T-cell (primary cell): Measurements from ENCODE around the gene JOSD2. TPM values are rescaled to one million over a fixed set of nuclear protein-coding genes. Genes with fewer than 3 reads are reported as not detected.

Source experiments
- ATAC-seq, 4 experiments: fragments of 200-7000 bp in 3 of 4; fragments of 150-1000 bp in 1 of 4; cut with Tn5 transposase; replicated peaks in 1 of 4; 1 replicate in 3 of 4; 2 replicates in 1 of 4; pipeline ENCODE4 v1.10.0; 2021; ENCODE audit warnings: moderate library complexity in 3 of 4, mild to moderate bottlenecking in 2 of 4, moderate number of reproducible peaks in 1 of 4
- CTCF ChIA-PET, 2 donors: fragments of 300-600 bp; sonication (Branson Sonifier 250); formaldehyde crosslinking; loops; one replicate each; lab custom pipeline; 2022; ENCODE audit warnings: antibody characterized with exemption in 2 of 2; lab: Charles Lee
- POLR2A ChIA-PET, 2 donors: fragments of 300-600 bp; sonication (Branson Sonifier 250); formaldehyde crosslinking; loops; one replicate each; lab custom pipeline; 2022; ENCODE audit warnings: antibody characterized with exemption in 2 of 2; lab: Charles Lee
- DNase-seq, 35 experiments: peaks; one replicate each; pipeline versions ENCODE4 v3.0.0 to v3.0.0-alpha.2; 2013 to 2023
- H3K27ac ChIP-seq: one replicate; pipeline ENCODE4 v1.5.1; 2013; ENCODE audit warnings: low read length
- H3K27me3 ChIP-seq, 2 experiments: replicated peaks in 1 of 2; 1 replicate in 1 of 2; 2 replicates in 1 of 2; pipeline versions ENCODE4 v1.6.1 to v1.7.0; 2013; ENCODE audit warnings: low read length in 1 of 2, mixed read lengths in 1 of 2; ENCODE audit not compliant: control insufficient read depth in 2 of 2, insufficient read depth in 2 of 2; ENCODE audit errors: extremely low read depth in 1 of 2
- H3K36me3 ChIP-seq, 2 donors: 1 replicate in 1 of 2; 2 replicates in 1 of 2; pipeline versions ENCODE4 v1.6.1 to v1.7.0; 2013; ENCODE audit warnings: low read length in 1 of 2; ENCODE audit not compliant: control insufficient read depth in 2 of 2, insufficient read depth in 1 of 2; ENCODE audit errors: extremely low read depth in 1 of 2
- H3K4me1 ChIP-seq, 2 experiments: 1 replicate in 1 of 2; 2 replicates in 1 of 2; pipeline versions ENCODE4 v1.6.1 to v1.7.0; 2013; ENCODE audit warnings: low read length in 2 of 2, mixed read lengths in 1 of 2; ENCODE audit not compliant: insufficient read depth in 2 of 2, control insufficient read depth in 1 of 2; ENCODE audit errors: extremely low read depth in 1 of 2
- H3K4me3 ChIP-seq, 2 donors: 1 replicate in 1 of 2; 2 replicates in 1 of 2; pipeline versions ENCODE4 v1.5.1 to v1.7.0; 2013; ENCODE audit warnings: mild to moderate bottlenecking in 2 of 2, low read length in 1 of 2, moderate library complexity in 1 of 2; ENCODE audit not compliant: control insufficient read depth in 1 of 2; ENCODE audit errors: extremely low read depth in 1 of 2
- H3K9me3 ChIP-seq: 2 replicates; pipeline ENCODE4 v1.7.0; 2013
- H3K27ac Mint-ChIP-seq, 2 donors: one replicate each; pipeline ENCODE4 v1.8.0; 2020 to 2021; ENCODE audit warnings: mild to moderate bottlenecking in 2 of 2, mixed read lengths in 2 of 2
- H3K27me3 Mint-ChIP-seq, 2 donors: one replicate each; pipeline ENCODE4 v1.8.0; 2021 to 2022; ENCODE audit warnings: mixed read lengths in 2 of 2
- H3K36me3 Mint-ChIP-seq: one replicate; pipeline ENCODE4 v1.8.0; 2021; ENCODE audit warnings: mixed read lengths
- H3K4me1 Mint-ChIP-seq, 3 donors: one replicate each; pipeline ENCODE4 v1.8.0; 2020 to 2022; ENCODE audit warnings: mixed read lengths in 3 of 3, mild to moderate bottlenecking in 1 of 3
- H3K4me3 Mint-ChIP-seq, 3 donors: one replicate each; pipeline ENCODE4 v1.8.0; 2020 to 2022; ENCODE audit warnings: mild to moderate bottlenecking in 3 of 3, mixed read lengths in 3 of 3, moderate library complexity in 3 of 3
- H3K9me3 Mint-ChIP-seq, 3 donors: one replicate each; pipeline ENCODE4 v1.8.0; 2020 to 2022; ENCODE audit warnings: mixed read lengths in 3 of 3
- WGBS: methylation state at CpG from one replicate; pipeline ENCODE4 v1.1.5; 2013; ENCODE audit warnings: missing lambda C conversion rate; ENCODE audit not compliant: insufficient coverage; 5-methylcytosine and 5-hydroxymethylcytosine counted together
- total RNA-seq, 35 experiments: library from RNA in 6 of 35; stranded (reverse) in 6 of 35; fragments of 120-200 nt in 1 of 35; gene quantifications; one replicate each; pipeline versions ENCODE4 v1.2.1 to v1.2.4 and lab custom pipeline; 2013 to 2026

JOSD2 gene
- total RNA-seq, 5 donors from 2014 or later (not counting 1 experiment from before 2014, with no cell fraction given): 15.4 to 45.7 (median 40.6) TPM

GRCh38 chr19:50467566-50467965 is 43.4 kb downstream of the JOSD2 start:
- peaks cover 0 to 29% of the 10 kb centered on the region in 2 experiments for H3K27me3 ChIP-seq
- H3K4me1 ChIP-seq: no peaks in the 10 kb centered on the region
- no peak overlapping the region for H3K27ac ChIP-seq
- no peak overlapping the region for H3K4me3 ChIP-seq
- H3K9me3 ChIP-seq: no peaks in the 10 kb centered on the region
- 83% methylated on average over 15 of the region's 18 CpGs for WGBS
- no peaks in the 10 kb centered on the region for H3K36me3 ChIP-seq
- DNase-seq: no peak
- ATAC-seq: no peak
- peaks cover 19% of the 10 kb centered on the region in 2 donors for H3K27me3 Mint-ChIP-seq
- ChIA-PET POLR2A (no interaction called here), CTCF (no interaction called here)
- H3K27ac Mint-ChIP-seq: no peak overlapping the region
- no peaks in the 10 kb centered on the region for H3K9me3 Mint-ChIP-seq
- H3K36me3 Mint-ChIP-seq: no peaks in the 10 kb centered on the region
- no peak overlapping the region for H3K4me3 Mint-ChIP-seq
- H3K4me1 Mint-ChIP-seq: no peaks in the 10 kb centered on the region

- no peak for DNase-seq
- Histone ChIP-seq H3K9me3 (no peaks in the 10 kb centered on the region), H3K4me1 (no peaks in the 10 kb centered on the region), H3K27me3 (peaks cover 0 to 33% of the 10 kb centered on the region in 2 experiments), H3K36me3 (no peaks in the 10 kb centered on the region), H3K27ac (no peak overlapping the region), H3K4me3 (no peak overlapping the region)
- Mint-ChIP-seq H3K9me3 (no peaks in the 10 kb centered on the region), H3K4me3 (no peak overlapping the region), H3K36me3 (no peaks in the 10 kb centered on the region), H3K4me1 (no peaks in the 10 kb centered on the region), H3K27ac (no peak overlapping the region), H3K27me3 (peaks cover 21 to 23% of the 10 kb centered on the region in 2 donors)
- CTCF ChIA-PET: no interaction called here
- POLR2A ChIA-PET: no interaction called here
- no peak for ATAC-seq
- WGBS: 81% methylated on average over 4 of the region's 11 CpGs
These were observed 44.3 kb downstream of the JOSD2 start for GRCh38 chr19:50466706-50467039.

- CTCF ChIA-PET: interaction anchor here in 1 of 2 donors (0.6 kb wide), 1 partner anchor 1279 kb away, joined by 3 read pairs; no protein-coding TSS in a partner anchor
- Histone ChIP-seq H3K27me3 (peaks cover 0 to 39% of the 10 kb centered on the region in 2 experiments), H3K4me1 (peaks cover 0 to 5% of the 10 kb centered on the region in 2 experiments), H3K27ac (no peak overlapping the region), H3K9me3 (no peaks in the 10 kb centered on the region), H3K36me3 (no peaks in the 10 kb centered on the region), H3K4me3 (no peak overlapping the region)
- Mint-ChIP-seq H3K27me3 (peaks cover 25 to 26% of the 10 kb centered on the region in 2 donors), H3K27ac (no peak overlapping the region), H3K9me3 (no peaks in the 10 kb centered on the region), H3K4me1 (peaks cover 0 to 4% (median 3%) of the 10 kb centered on the region in 3 donors), H3K36me3 (no peaks in the 10 kb centered on the region), H3K4me3 (no peak overlapping the region)
- no peak for ATAC-seq
- POLR2A ChIA-PET: no interaction called here
- WGBS: 84% methylated on average over 23 of the region's 29 CpGs
- no peak for DNase-seq
These were observed 44.8 kb downstream of the JOSD2 start for GRCh38 chr19:50465986-50466705.

- H3K27me3 Mint-ChIP-seq: peaks cover 30 to 33% of the 10 kb centered on the region in 2 donors
These were observed 46.0 kb downstream of the JOSD2 start for GRCh38 chr19:50465000-50465399.

GRCh38 chr19:50464348-50464747 is 46.6 kb downstream of the JOSD2 start:
- Histone ChIP-seq H3K9me3 (no peaks in the 10 kb centered on the region), H3K36me3 (no peaks in the 10 kb centered on the region), H3K27me3 (peaks cover 0 to 52% of the 10 kb centered on the region in 2 experiments), H3K4me1 (peaks cover 0 to 7% of the 10 kb centered on the region in 2 experiments), H3K4me3 (no peak overlapping the region), H3K27ac (no peak overlapping the region)
- H3K27me3 Mint-ChIP-seq: peaks cover 36% of the 10 kb centered on the region in 2 donors
- no peak overlapping the region for H3K4me3 Mint-ChIP-seq
- H3K4me1 Mint-ChIP-seq: peaks cover 0 to 8% (median 4%) of the 10 kb centered on the region in 3 donors
- H3K9me3 Mint-ChIP-seq: no peaks in the 10 kb centered on the region
- DNase-seq (no peak), ATAC-seq (no peak)
- WGBS: 83% methylated on average over 18 of the region's 19 CpGs
- no peaks in the 10 kb centered on the region for H3K36me3 Mint-ChIP-seq
- CTCF ChIA-PET: no interaction called here
- POLR2A ChIA-PET: no interaction called here
- no peak overlapping the region for H3K27ac Mint-ChIP-seq

More at GRCh38 chr19:50465000-50465399, 46.0 kb downstream of the JOSD2 start:
- Histone ChIP-seq H3K27ac (no peak overlapping the region), H3K36me3 (no peaks in the 10 kb centered on the region), H3K27me3 (peaks cover 0 to 49% of the 10 kb centered on the region in 2 experiments), H3K4me3 (no peak overlapping the region), H3K9me3 (no peaks in the 10 kb centered on the region), H3K4me1 (peaks cover 0 to 7% of the 10 kb centered on the region in 2 experiments)
- no peak overlapping the region for H3K4me3 Mint-ChIP-seq
- ATAC-seq (no peak), DNase-seq (no peak)
- no peaks in the 10 kb centered on the region for H3K36me3 Mint-ChIP-seq
- POLR2A ChIA-PET: no interaction called here
- 91% methylated on average over 13 of the region's 13 CpGs for WGBS
- no peaks in the 10 kb centered on the region for H3K9me3 Mint-ChIP-seq
- no peak overlapping the region for H3K27ac Mint-ChIP-seq
- CTCF ChIA-PET: no interaction called here
- H3K4me1 Mint-ChIP-seq: peaks cover 0 to 8% (median 4%) of the 10 kb centered on the region in 3 donors

GRCh38 chr19:50462970-50463369 is 48.0 kb downstream of the JOSD2 start:
- H3K27me3 ChIP-seq: peaks cover 0 to 57% of the 10 kb centered on the region in 2 experiments
- H3K36me3 ChIP-seq: no peaks in the 10 kb centered on the region
- CTCF ChIA-PET: interaction anchor here in 1 of 2 donors (0.6 kb wide), 1 partner anchor 190 kb away, joined by 4 read pairs; no protein-coding TSS in a partner anchor
- Mint-ChIP-seq H3K4me3 (no peak overlapping the region), H3K9me3 (no peaks in the 10 kb centered on the region), H3K27me3 (peaks cover 29 to 32% of the 10 kb centered on the region in 2 donors), H3K36me3 (no peaks in the 10 kb centered on the region), H3K27ac (no peak overlapping the region), H3K4me1 (peaks cover 0 to 8% (median 4%) of the 10 kb centered on the region in 3 donors)
- POLR2A ChIA-PET: no interaction called here
- WGBS: 82% methylated on average over 7 of the region's 7 CpGs
- peaks cover 0 to 7% of the 10 kb centered on the region in 2 experiments for H3K4me1 ChIP-seq
- no peaks in the 10 kb centered on the region for H3K9me3 ChIP-seq
- no peak for ATAC-seq
- H3K4me3 ChIP-seq: no peak overlapping the region
- DNase-seq: no peak
- H3K27ac ChIP-seq: no peak overlapping the region
